Loucy (cell line): ENCODE data around the gene C20orf204.

Source experiments
- H2AFZ ChIP-seq: fragments of 200-600 bp; sonication (generic); 2 replicates; pipeline ENCODE4 v1.6.0; 2016; ENCODE audit warnings: antibody characterized with exemption, mild to moderate bottlenecking, low read length, moderate library complexity
- H3F3A ChIP-seq: fragments of 200-600 bp; 2 replicates; pipeline ENCODE4 v1.6.0; 2016; ENCODE audit warnings: antibody characterized with exemption, low read depth, mild to moderate bottlenecking
- H3K27me3 ChIP-seq: fragments of 200-600 bp; sonication (generic); 2 replicates; pipeline ENCODE4 v1.6.1; 2014; ENCODE audit warnings: low read length, mild to moderate bottlenecking; ENCODE audit not compliant: insufficient read depth, poor library complexity, severe bottlenecking
- H3K36me3 ChIP-seq: fragments of 200-600 bp; sonication (generic); 2 replicates; pipeline ENCODE4 v1.6.1; 2016; ENCODE audit warnings: low read length; ENCODE audit not compliant: insufficient read depth
- H3K4me1 ChIP-seq: fragments of 200-600 bp; sonication (generic); 2 replicates; pipeline ENCODE4 v1.5.1; 2014; ENCODE audit warnings: low read length, mild to moderate bottlenecking; ENCODE audit not compliant: insufficient read depth, poor library complexity, severe bottlenecking
- H3K4me2 ChIP-seq: fragments of 200-600 bp; sonication (generic); 2 replicates; pipeline ENCODE4 v1.6.0; 2014; ENCODE audit warnings: antibody characterized with exemption, low read length, low read depth, mild to moderate bottlenecking; ENCODE audit not compliant: poor library complexity, severe bottlenecking
- H3K4me3 ChIP-seq: fragments of 200-600 bp; sonication (generic); 2 replicates; pipeline ENCODE4 v1.5.1; 2014; ENCODE audit warnings: low read length, mild to moderate bottlenecking, mixed read lengths; ENCODE audit not compliant: poor library complexity, severe bottlenecking
- H3K79me2 ChIP-seq: fragments of 200-600 bp; sonication (generic); 2 replicates; pipeline ENCODE4 v1.6.1; 2014; ENCODE audit warnings: low read length; ENCODE audit not compliant: insufficient read depth
- H3K9ac ChIP-seq: fragments of 200-600 bp; sonication (generic); 2 replicates; pipeline ENCODE4 v1.6.0; 2014; ENCODE audit warnings: mild to moderate bottlenecking, low read depth, low read length, moderate library complexity; ENCODE audit not compliant: poor library complexity, severe bottlenecking
- H3K9me2 ChIP-seq: fragments of 200-600 bp; sonication (generic); replicated peaks from 2 replicates; pipeline ENCODE4 v1.6.1; 2016; ENCODE audit warnings: low read depth, low read length, mixed read lengths
- H3K9me3 ChIP-seq: fragments of 200-600 bp; sonication (generic); 2 replicates; pipeline ENCODE4 v1.6.1; 2014; ENCODE audit warnings: mild to moderate bottlenecking, antibody characterized with exemption, low read length, low read depth; ENCODE audit not compliant: insufficient read depth
- H4K20me1 ChIP-seq: fragments of 200-600 bp; sonication (generic); 2 replicates; pipeline ENCODE4 v1.6.0; 2014; ENCODE audit warnings: antibody characterized with exemption, low read length, mild to moderate bottlenecking; ENCODE audit not compliant: insufficient read depth, poor library complexity, severe bottlenecking
- CTCF ChIP-seq: fragments of 200-600 bp; sonication (generic); conservative IDR thresholded peaks from 2 replicates; pipeline ENCODE4 v1.5.1; 2014; ENCODE audit warnings: mild to moderate bottlenecking, antibody characterized with exemption, low read length
- EZH2phosphoT487 ChIP-seq: fragments of 200-600 bp; IDR thresholded peaks from 2 replicates; pipeline ENCODE4 v1.6.1; 2018; ENCODE audit warnings: antibody characterized with exemption, mild to moderate bottlenecking, moderate library complexity, borderline replicate concordance

Gene C20orf204

DNA sequence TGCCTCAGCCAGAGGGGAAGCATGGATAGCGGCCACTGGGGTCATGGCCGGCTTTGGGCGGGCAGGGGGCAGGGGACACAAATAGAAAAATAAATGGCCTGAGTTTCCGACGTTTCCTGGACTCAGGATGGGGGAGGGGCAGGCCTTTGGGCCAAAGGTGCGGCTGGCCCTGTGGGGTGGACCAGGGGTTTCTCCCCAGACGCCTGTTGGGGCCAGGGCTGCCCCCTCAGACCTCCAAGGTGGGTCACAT lies 20.6 kb downstream of the C20orf204 start:
- H4K20me1 ChIP-seq, result no peaks in the 10 kb centered on the region
- no peaks in the 10 kb centered on the region for H3K9me2 ChIP-seq
- H3K9me3 ChIP-seq, result no peaks in the 10 kb centered on the region
- H3K27me3 ChIP-seq, result no peaks in the 10 kb centered on the region
- H2AFZ ChIP-seq, result no peak overlapping the region
- H3K4me1 ChIP-seq, result peaks cover 18% of the 10 kb centered on the region
- no peak overlapping the region for H3K4me3 ChIP-seq
- no peak for TF ChIP-seq EZH2phosphoT487
- TF ChIP-seq CTCF, result no peak
- no peaks in the 10 kb centered on the region for H3K36me3 ChIP-seq
- no peak overlapping the region for H3K9ac ChIP-seq
- no peaks in the 10 kb centered on the region for H3K79me2 ChIP-seq
- H3F3A ChIP-seq, result no peaks in the 10 kb centered on the region
- H3K4me2 ChIP-seq, result no peak overlapping the region

DNA sequence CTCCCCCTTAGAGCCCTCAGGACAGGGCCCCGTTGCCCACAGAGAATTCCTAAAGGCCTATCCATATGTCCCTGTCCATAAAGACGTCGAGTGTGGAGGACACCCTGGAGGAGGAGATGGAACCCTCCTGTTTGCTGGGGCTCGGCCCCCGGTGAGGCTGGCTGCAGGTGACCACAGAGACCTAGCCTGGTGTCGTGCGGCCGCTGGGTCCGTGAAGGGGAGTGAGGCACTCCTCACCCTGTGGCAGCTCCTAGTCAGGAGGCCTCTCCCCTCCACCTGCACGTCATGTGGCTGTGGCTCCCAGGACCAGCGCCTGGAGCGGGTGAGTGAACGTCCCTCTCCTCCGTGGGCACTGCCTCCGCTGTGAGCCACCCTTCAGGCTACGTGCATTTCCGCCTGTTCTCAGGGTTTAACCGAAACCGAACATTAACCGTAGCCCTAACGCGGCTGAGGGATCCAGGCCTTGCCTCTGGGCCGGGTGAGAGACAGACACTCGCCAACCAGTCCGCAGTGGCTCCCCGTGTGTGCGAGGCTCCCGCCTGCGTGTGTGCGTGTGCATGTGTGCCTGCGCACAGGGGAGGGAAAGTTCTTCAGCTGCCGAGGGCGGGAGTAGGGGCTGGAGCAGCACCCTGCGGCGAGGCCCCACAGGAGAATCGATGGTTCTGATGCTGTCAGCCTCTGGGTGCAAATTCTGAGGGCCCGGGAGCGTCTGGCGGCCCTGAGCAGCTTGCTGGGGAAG lies 21.1 kb downstream of the C20orf204 start:
- no peak for TF ChIP-seq CTCF
- no peak for TF ChIP-seq EZH2phosphoT487
- Histone ChIP-seq H3K9ac (no peak overlapping the region), H3F3A (no peaks in the 10 kb centered on the region), H3K9me2 (no peaks in the 10 kb centered on the region), H3K9me3 (no peaks in the 10 kb centered on the region), H4K20me1 (no peaks in the 10 kb centered on the region), H3K4me3 (no peak overlapping the region), H2AFZ (no peak overlapping the region), H3K36me3 (no peaks in the 10 kb centered on the region), H3K4me2 (no peak overlapping the region), H3K79me2 (no peaks in the 10 kb centered on the region), H3K27me3 (no peaks in the 10 kb centered on the region), H3K4me1 (peaks cover 18% of the 10 kb centered on the region)

DNA sequence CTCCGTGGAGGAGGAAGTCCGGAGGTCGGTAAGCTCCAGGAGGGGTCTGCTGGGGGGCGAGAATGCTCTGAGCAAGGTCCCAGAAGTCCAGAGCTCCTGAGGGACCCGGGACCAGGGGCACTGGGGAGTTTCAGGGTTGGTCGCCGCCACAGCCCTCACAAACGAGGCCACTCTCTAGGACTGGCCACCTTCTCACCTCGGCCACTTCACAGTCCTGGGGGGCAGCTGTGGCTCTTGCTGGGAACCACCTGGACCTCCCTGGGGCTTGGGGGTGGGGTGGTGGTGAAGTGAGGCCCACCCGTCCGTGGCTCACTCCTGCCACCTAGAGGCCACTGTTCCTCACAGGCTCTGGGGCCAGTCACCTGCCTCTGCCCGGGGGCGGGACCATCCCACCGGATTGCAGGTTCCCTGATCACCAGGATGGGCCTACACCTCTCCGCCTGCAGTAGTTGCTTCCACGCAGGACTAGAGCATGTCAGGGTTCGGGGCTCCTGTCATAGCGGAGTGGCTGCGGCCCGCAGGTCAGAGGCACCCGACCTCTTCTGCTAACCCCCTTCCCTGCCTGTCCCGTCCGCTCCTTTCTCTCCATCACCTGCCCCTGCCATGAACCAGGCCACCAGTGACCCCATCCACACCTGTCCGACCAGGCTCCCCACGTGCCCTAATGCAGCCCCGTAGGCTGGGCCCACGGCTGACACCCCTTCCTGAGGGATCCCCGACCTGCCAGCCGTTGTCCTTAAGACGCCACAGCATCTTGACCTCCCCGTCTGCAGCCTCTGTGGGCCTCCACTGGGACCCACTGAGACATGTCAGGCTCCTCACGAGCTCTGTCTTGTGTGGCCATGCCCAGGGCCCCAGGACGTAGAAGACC lies 21.9 kb downstream of the C20orf204 start:
- H3K4me3 ChIP-seq, result no peak overlapping the region
- H3K4me1 ChIP-seq, result peaks cover 22% of the 10 kb centered on the region
- no peak overlapping the region for H2AFZ ChIP-seq
- no peak overlapping the region for H3K9ac ChIP-seq
- TF ChIP-seq CTCF (peak; percentile 77), EZH2phosphoT487 (no peak)
- H3K27me3 ChIP-seq, result no peaks in the 10 kb centered on the region
- H3K4me2 ChIP-seq, result no peak overlapping the region
- H3K9me3 ChIP-seq, result no peaks in the 10 kb centered on the region
- H3F3A ChIP-seq, result no peaks in the 10 kb centered on the region
- no peaks in the 10 kb centered on the region for H3K36me3 ChIP-seq
- H4K20me1 ChIP-seq, result no peaks in the 10 kb centered on the region
- no peaks in the 10 kb centered on the region for H3K9me2 ChIP-seq
- no peaks in the 10 kb centered on the region for H3K79me2 ChIP-seq
